Measurements from ENCODE around the gene RFK. TPM values are rescaled to one million over a fixed set of nuclear protein-coding genes. Genes with fewer than 3 reads are reported as not detected.

Gene RFK
- total RNA-seq, 1 experiment from 2014 or later: 36.9 TPM

Other genes starting within 250 kb of the RFK start
- 15.4 and 18.7 TPM in 2 replicates for gene GCNT1, start 64.8 kb upstream of the RFK start, total RNA-seq (2014; rRNA removed)